Mesendoderm (in vitro differentiated cells): ENCODE results near the gene ABCD1. TPM values are rescaled to one million over a fixed set of nuclear protein-coding genes. Genes with fewer than 3 reads are reported as not detected.
"Not testable (repeated sequence)": the region's sequence is repeated elsewhere in the genome, so short reads cannot be mapped to it uniquely, and the experiment has no call there.

Source experiments
- DNase-seq: peaks from one replicate; pipeline ENCODE4 v3.0.0; 2013
- H2AK5ac ChIP-seq: 2 replicates; pipeline ENCODE4 v1.6.1; 2013; ENCODE audit warnings: low read length, inconsistent platforms
- H2BK120ac ChIP-seq: 2 replicates; pipeline ENCODE4 v1.6.1; 2013; ENCODE audit warnings: low read depth, mild to moderate bottlenecking, low read length, moderate library complexity, mixed read lengths
- H2BK15ac ChIP-seq: replicated peaks from 2 replicates; pipeline ENCODE4 v1.6.1; 2013; ENCODE audit warnings: low read depth, mild to moderate bottlenecking, moderate library complexity
- H2BK5ac ChIP-seq: 2 replicates; pipeline ENCODE4 v1.6.1; 2013; ENCODE audit warnings: low read length, inconsistent platforms
- H3K18ac ChIP-seq: 2 replicates; pipeline ENCODE4 v1.6.1; 2013; ENCODE audit warnings: mild to moderate bottlenecking, low read length, mixed read lengths
- H3K23ac ChIP-seq: one replicate; pipeline ENCODE4 v1.6.1; 2013; ENCODE audit warnings: low read length
- H3K27ac ChIP-seq: 2 replicates; pipeline ENCODE4 v1.5.1; 2013; ENCODE audit warnings: low read depth, mild to moderate bottlenecking, inconsistent platforms, low read length, moderate library complexity
- H3K27me3 ChIP-seq: 2 replicates; pipeline ENCODE4 v1.6.1; 2013; ENCODE audit warnings: low read length, control low read depth, mild to moderate bottlenecking, inconsistent platforms; ENCODE audit not compliant: insufficient read depth, poor library complexity
- H3K36me3 ChIP-seq: 2 replicates; pipeline ENCODE4 v1.6.1; 2013; ENCODE audit warnings: low read length, inconsistent platforms; ENCODE audit not compliant: control insufficient read depth, insufficient read depth
- H3K4ac ChIP-seq: one replicate; pipeline ENCODE4 v1.6.1; 2013; ENCODE audit warnings: low read depth, mild to moderate bottlenecking, low read length, moderate library complexity
- H3K4me1 ChIP-seq: 2 replicates; pipeline ENCODE4 v1.6.1; 2013; ENCODE audit warnings: low read depth, low read length, inconsistent platforms; ENCODE audit not compliant: control insufficient read depth
- H3K4me2 ChIP-seq: 2 replicates; pipeline ENCODE4 v1.6.1; 2013; ENCODE audit warnings: low read length
- H3K4me3 ChIP-seq: 2 replicates; pipeline ENCODE4 v1.5.1; 2013; ENCODE audit warnings: mild to moderate bottlenecking, low read length
- H3K56ac ChIP-seq: one replicate; pipeline ENCODE4 v1.6.1; 2013; ENCODE audit warnings: low read length
- H3K79me1 ChIP-seq: 2 replicates; pipeline ENCODE4 v1.6.1; 2013; ENCODE audit warnings: low read length, inconsistent platforms
- H3K79me2 ChIP-seq: 2 replicates; pipeline ENCODE4 v1.6.1; 2013; ENCODE audit warnings: mild to moderate bottlenecking, low read length; ENCODE audit not compliant: control insufficient read depth, insufficient read depth
- H3K9ac ChIP-seq: 2 replicates; pipeline ENCODE4 v1.6.1; 2013; ENCODE audit warnings: low read length, inconsistent platforms
- H4K5ac ChIP-seq: one replicate; pipeline ENCODE4 v1.6.1; 2013; ENCODE audit warnings: low read length
- H4K8ac ChIP-seq: one replicate; pipeline ENCODE4 v1.6.1; 2013; ENCODE audit warnings: low read depth, mild to moderate bottlenecking, control low read depth, low read length, moderate library complexity
- WGBS: extraction: QIAGEN DNeasy Blood & Tissue Kit; methylation state at CpG from one replicate; pipeline ENCODE4 v1.1.7; 2013; ENCODE audit warnings: low lambda C conversion rate, missing lambda C conversion rate; ENCODE audit not compliant: insufficient coverage; ENCODE audit errors: extremely low coverage; 5-methylcytosine and 5-hydroxymethylcytosine counted together
- polyA plus RNA-seq, 2 experiments: library from polyadenylated mRNA; stranded (reverse); fragments of 200-250 nt; gene quantifications; one replicate each; pipeline ENCODE4 v1.2.3, GENCODE V29; 2013

ABCD1 gene
- 13.0 TPM for polyA plus RNA-seq (2013, experiment 1 of 2)
- 12.3 TPM for polyA plus RNA-seq (2013, experiment 2 of 2)

GRCh38 chrX:153724252-153725038 lies at the start of gene ABCD1, which contains the start of gene BCAP31:
TSS of gene ABCD1 (plus strand) at chrX:153724856. CDS start at chrX:153725267, 411 bp downstream.
TSS of gene BCAP31 (minus strand) at chrX:153724387. CDS start at chrX:153723244, 1,143 bp downstream.
- no CpG with 5 or more reads among the region's 88 CpGs for WGBS
- H3K18ac ChIP-seq, result peak within 1 kb of the TSS; percentile 88
- H2BK5ac ChIP-seq, result peak within 1 kb of the TSS; percentile 96
- no peak within 1 kb of the TSS for H2BK120ac ChIP-seq
- no peak within 1 kb of the TSS for H2BK15ac ChIP-seq
- no peak within 1 kb of the TSS for H3K23ac ChIP-seq
- H3K36me3 ChIP-seq, result no peaks in the 10 kb centered on the region
- H3K56ac ChIP-seq, result peak within 1 kb of the TSS; percentile 89
- no peak within 1 kb of the TSS for H4K8ac ChIP-seq
- no peaks in the 10 kb centered on the region for H3K79me1 ChIP-seq
- H2AK5ac ChIP-seq, result no peak within 1 kb of the TSS
- DNase-seq, result peak; percentile 92
- no peaks in the 10 kb centered on the region for H3K27me3 ChIP-seq
- H3K4me3 ChIP-seq, result peak within 1 kb of the TSS; percentile 72
- peak within 1 kb of the TSS; percentile 55 for H3K4me2 ChIP-seq
- peaks cover 3% of the 10 kb centered on the region for H3K4me1 ChIP-seq
- H3K9ac ChIP-seq, result peak within 1 kb of the TSS; percentile 87
- H3K27ac ChIP-seq, result peak within 1 kb of the TSS; percentile 98
- peak within 1 kb of the TSS; percentile 98 for H3K4ac ChIP-seq
- H4K5ac ChIP-seq, result no peak within 1 kb of the TSS
- H3K79me2 ChIP-seq, result peaks cover 30% of the 10 kb centered on the region

GRCh38 chrX:153681175-153681574 lies 43.5 kb upstream of the ABCD1 start:
- H3K36me3 ChIP-seq, result no peaks in the 10 kb centered on the region
- no peak overlapping the region for H2AK5ac ChIP-seq
- H3K27ac ChIP-seq, result no peak overlapping the region
- H3K4me1 ChIP-seq, result no peaks in the 10 kb centered on the region
- H3K56ac ChIP-seq, result no peak overlapping the region
- H4K5ac ChIP-seq, result no peak overlapping the region
- no peak overlapping the region for H4K8ac ChIP-seq
- no peaks in the 10 kb centered on the region for H3K27me3 ChIP-seq
- H3K18ac ChIP-seq, result no peak overlapping the region
- H3K23ac ChIP-seq, result no peak overlapping the region
- H2BK5ac ChIP-seq, result no peak overlapping the region
- no peak overlapping the region for H2BK120ac ChIP-seq
- WGBS, result no CpG with 5 or more reads among the region's 12 CpGs
- no peak overlapping the region for H3K4me2 ChIP-seq
- no peak overlapping the region for H3K9ac ChIP-seq
- no peaks in the 10 kb centered on the region for H3K79me2 ChIP-seq
- H2BK15ac ChIP-seq, result no peak overlapping the region
- H3K4me3 ChIP-seq, result no peak overlapping the region
- no peaks in the 10 kb centered on the region for H3K79me1 ChIP-seq
- DNase-seq, result no peak
- no peak overlapping the region for H3K4ac ChIP-seq

- H3K27me3 ChIP-seq, H3K23ac ChIP-seq, H4K8ac ChIP-seq, H3K4me3 ChIP-seq, H3K4me1 ChIP-seq, H3K18ac ChIP-seq, H3K56ac ChIP-seq, DNase-seq, H4K5ac ChIP-seq, H2BK5ac ChIP-seq, H3K4ac ChIP-seq, H3K9ac ChIP-seq, H3K79me1 ChIP-seq, H3K4me2 ChIP-seq, H2BK120ac ChIP-seq, H2AK5ac ChIP-seq, H2BK15ac ChIP-seq, H3K79me2 ChIP-seq, H3K27ac ChIP-seq, H3K36me3 ChIP-seq: not testable (repeated sequence)
- WGBS, result no CpG with 5 or more reads among the region's 8 CpGs
Measured at GRCh38 chrX:153683486-153683885, 41.2 kb upstream of the ABCD1 start.

DNA sequence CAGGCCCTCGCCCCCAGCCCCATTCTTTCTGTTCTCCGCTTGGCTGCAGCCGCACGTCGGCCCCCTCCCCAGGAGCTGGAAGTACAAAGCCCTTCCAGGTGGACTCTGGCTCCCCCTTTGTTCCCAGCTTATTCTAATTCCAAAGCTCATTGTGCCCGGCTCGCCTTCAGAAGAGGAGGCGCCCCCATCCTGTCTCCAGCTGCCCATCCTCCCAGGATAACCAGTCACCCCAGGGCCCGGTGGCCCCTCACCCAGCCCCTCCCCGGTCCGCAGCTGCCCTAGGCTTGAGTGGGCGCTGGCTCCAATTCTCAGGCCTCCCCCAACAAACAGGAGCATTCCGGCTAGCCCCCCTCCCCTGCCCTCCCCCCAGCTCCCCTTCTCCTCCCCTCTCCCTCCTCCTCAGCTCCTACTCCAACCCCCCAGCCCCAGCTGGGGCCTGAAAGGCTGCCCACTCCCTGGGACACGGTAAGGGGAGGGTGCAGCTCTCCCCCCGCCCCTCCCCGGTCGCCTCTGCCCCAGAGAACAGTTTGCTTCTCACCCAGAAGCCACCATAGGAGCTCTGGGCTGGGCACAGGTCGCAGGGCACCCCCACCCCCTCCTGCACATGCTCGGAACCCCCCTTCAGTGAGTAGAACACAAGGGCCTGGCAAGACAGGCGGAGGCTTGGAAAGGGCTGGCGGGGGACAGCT lies 40.0 kb upstream of the ABCD1 start:
- Histone ChIP-seq H3K9ac (no peak overlapping the region), H2BK15ac (no peak overlapping the region), H2BK120ac (no peak overlapping the region), H2AK5ac (no peak overlapping the region), H3K23ac (no peak overlapping the region), H3K36me3 (no peaks in the 10 kb centered on the region), H3K4me2 (no peak overlapping the region), H3K79me2 (no peaks in the 10 kb centered on the region), H3K4ac (peak overlapping the region; percentile 44), H3K4me1 (no peaks in the 10 kb centered on the region), H3K18ac (peak overlapping the region; percentile 32), H3K56ac (peak overlapping the region; percentile 50), H3K27ac (peak overlapping the region; percentile 28), H3K4me3 (no peak overlapping the region), H4K5ac (no peak overlapping the region), H2BK5ac (no peak overlapping the region), H4K8ac (no peak overlapping the region), H3K79me1 (no peaks in the 10 kb centered on the region), H3K27me3 (no peaks in the 10 kb centered on the region)
- no CpG with 5 or more reads among the region's 21 CpGs for WGBS
- DNase-seq, result peak; percentile 34

- no peaks in the 10 kb centered on the region for H3K4me1 ChIP-seq
- no CpG with 5 or more reads among the region's 21 CpGs for WGBS
- no peaks in the 10 kb centered on the region for H3K79me2 ChIP-seq
- no peak overlapping the region for H3K9ac ChIP-seq
- H3K56ac ChIP-seq, result peak overlapping the region; percentile 50
- no peak overlapping the region for H2BK5ac ChIP-seq
- H3K36me3 ChIP-seq, result no peaks in the 10 kb centered on the region
- H3K4me3 ChIP-seq, result no peak overlapping the region
- peak overlapping the region; percentile 28 for H3K27ac ChIP-seq
- no peak for DNase-seq
- no peak overlapping the region for H2AK5ac ChIP-seq
- no peak overlapping the region for H4K5ac ChIP-seq
- peak overlapping the region; percentile 56 for H4K8ac ChIP-seq
- no peaks in the 10 kb centered on the region for H3K79me1 ChIP-seq
- H3K18ac ChIP-seq, result peak overlapping the region; percentile 32
- no peaks in the 10 kb centered on the region for H3K27me3 ChIP-seq
- no peak overlapping the region for H2BK15ac ChIP-seq
- H3K4ac ChIP-seq, result peak overlapping the region; percentile 44
- H2BK120ac ChIP-seq, result no peak overlapping the region
- no peak overlapping the region for H3K4me2 ChIP-seq
- no peak overlapping the region for H3K23ac ChIP-seq
Measured at GRCh38 chrX:153685156-153685536, 39.5 kb upstream of the ABCD1 start.
